Measurements from ENCODE around the gene INPP5A.
"Not testable (repeated sequence)": the region's sequence is repeated elsewhere in the genome, so short reads cannot be mapped to it uniquely, and the experiment has no call there.

The INPP5A gene

DNA sequence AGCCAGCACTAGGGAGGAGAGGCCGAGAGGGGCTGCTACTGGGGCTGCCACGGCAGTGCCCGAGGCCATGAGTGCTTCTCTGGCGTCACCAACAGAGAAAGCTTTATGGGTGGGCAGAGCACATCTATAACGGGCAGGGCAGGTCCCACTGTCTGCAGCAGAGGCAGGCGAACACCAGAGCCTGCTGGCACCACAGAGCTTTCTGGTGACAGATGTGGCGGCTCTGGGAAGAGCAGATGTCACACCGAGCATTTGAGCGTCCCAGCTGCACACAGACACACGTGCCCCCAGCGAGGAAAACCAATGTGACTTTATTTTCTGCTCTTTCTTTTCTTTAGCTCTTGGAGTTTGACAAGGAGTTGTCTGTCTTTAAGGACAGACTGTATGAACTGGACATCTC lies 227.8 kb downstream of the INPP5A start:
- Histone ChIP-seq H3K27ac (no peak overlapping the region), H3K36me3 (no peaks in the 10 kb centered on the region), H3K4me3 (ENCODE audit: low read depth, low read length) (no peak overlapping the region), H3K9me3 (ENCODE audit: severe bottlenecking) (peaks cover 2% of the 10 kb centered on the region), H3K27me3 (ENCODE audit: insufficient read depth, low read depth, severe bottlenecking) (no peaks in the 10 kb centered on the region)
- DNase-seq = no peak
- TF ChIP-seq, protein P1, sequence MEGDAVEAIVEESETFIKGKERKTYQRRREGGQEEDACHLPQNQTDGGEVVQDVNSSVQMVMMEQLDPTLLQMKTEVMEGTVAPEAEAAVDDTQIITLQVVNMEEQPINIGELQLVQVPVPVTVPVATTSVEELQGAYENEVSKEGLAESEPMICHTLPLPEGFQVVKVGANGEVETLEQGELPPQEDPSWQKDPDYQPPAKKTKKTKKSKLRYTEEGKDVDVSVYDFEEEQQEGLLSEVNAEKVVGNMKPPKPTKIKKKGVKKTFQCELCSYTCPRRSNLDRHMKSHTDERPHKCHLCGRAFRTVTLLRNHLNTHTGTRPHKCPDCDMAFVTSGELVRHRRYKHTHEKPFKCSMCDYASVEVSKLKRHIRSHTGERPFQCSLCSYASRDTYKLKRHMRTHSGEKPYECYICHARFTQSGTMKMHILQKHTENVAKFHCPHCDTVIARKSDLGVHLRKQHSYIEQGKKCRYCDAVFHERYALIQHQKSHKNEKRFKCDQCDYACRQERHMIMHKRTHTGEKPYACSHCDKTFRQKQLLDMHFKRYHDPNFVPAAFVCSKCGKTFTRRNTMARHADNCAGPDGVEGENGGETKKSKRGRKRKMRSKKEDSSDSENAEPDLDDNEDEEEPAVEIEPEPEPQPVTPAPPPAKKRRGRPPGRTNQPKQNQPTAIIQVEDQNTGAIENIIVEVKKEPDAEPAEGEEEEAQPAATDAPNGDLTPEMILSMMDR (IDR thresholded peaks at IDR 0.05; ENCODE audit: low read depth, low read length) = no peak

DNA sequence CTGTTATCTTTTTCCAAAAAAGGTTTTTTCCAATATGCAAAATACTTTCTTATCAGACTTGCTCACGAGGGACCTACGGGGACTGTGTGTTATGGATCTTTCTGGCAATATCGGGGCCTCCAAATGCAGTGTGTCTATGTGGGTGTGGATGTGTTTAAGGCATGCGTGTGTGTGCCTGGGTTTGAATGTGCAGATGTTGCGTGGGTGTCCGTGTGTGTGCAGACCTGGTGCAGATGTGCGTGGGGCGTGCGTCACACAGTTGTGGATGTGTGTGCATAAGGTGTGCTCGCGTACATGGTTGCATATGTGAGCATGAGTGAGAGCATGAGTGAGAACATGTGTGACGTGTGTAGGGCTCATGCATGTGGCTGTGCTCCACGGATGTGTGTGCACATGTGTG lies 228.7 kb downstream of the INPP5A start:
- Histone ChIP-seq H3K4me3 (ENCODE audit: low read depth, low read length) (no peak overlapping the region), H3K36me3 (no peaks in the 10 kb centered on the region), H3K27me3 (ENCODE audit: insufficient read depth, low read depth, severe bottlenecking) (no peaks in the 10 kb centered on the region), H3K27ac (no peak overlapping the region), H3K9me3 (ENCODE audit: severe bottlenecking) (peaks cover 2% of the 10 kb centered on the region)
- TF ChIP-seq, protein P1 (IDR thresholded peaks at IDR 0.05; ENCODE audit: low read depth, low read length) = no peak
- DNase-seq = no peak

DNA sequence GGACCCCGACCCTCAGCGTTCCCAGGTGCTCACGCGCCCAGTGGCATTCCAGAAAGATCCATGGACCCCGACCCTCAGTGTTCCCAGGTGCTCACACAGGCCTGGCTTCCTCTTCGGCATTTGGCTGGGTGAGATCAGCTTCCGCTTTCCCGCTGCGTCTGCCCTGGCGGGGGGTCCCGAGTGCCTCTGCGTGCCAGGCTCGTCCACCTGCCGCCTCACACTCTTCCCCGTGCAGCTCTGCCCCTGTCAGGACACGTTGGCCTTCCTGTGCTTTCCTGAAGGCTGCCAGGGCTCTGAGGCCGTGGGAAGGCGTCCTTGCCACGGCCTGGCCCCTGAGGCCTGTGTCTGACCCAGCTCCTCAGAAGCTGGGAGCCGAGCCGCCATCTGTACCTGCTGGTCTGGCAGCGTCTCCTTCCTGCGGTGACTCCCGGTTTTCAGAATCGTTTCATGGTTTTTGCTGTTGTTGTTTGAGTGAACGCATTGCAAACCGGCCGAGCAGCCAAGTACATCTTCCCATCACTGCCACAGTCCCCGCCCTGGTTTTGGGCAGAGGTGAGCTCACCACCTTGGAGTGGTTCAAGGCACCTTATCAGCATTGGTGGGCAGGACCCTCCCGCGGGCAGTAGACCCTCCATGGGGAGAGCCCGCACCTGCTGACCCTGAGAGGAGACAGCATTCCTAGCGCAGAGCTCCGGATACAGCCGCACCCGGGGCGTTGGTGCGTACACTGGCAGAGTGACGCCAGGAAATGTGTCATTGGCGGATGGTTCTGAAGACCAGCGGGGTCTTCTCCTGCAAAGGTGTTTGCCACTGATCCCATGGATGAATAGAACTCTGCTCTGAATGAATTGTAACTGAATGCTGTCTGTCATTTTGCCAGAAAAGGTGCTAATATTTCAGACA lies 231.0 kb downstream of the INPP5A start:
- Histone ChIP-seq H3K9me3 (ENCODE audit: severe bottlenecking) (no peaks in the 10 kb centered on the region), H3K27ac (no peak overlapping the region), H3K4me3 (ENCODE audit: low read depth, low read length) (no peak overlapping the region), H3K36me3 (no peaks in the 10 kb centered on the region), H3K27me3 (ENCODE audit: insufficient read depth, low read depth, severe bottlenecking) (no peaks in the 10 kb centered on the region)
- TF ChIP-seq, protein P1 (IDR thresholded peaks at IDR 0.05; ENCODE audit: low read depth, low read length) = no peak
- no peak for DNase-seq

DNA sequence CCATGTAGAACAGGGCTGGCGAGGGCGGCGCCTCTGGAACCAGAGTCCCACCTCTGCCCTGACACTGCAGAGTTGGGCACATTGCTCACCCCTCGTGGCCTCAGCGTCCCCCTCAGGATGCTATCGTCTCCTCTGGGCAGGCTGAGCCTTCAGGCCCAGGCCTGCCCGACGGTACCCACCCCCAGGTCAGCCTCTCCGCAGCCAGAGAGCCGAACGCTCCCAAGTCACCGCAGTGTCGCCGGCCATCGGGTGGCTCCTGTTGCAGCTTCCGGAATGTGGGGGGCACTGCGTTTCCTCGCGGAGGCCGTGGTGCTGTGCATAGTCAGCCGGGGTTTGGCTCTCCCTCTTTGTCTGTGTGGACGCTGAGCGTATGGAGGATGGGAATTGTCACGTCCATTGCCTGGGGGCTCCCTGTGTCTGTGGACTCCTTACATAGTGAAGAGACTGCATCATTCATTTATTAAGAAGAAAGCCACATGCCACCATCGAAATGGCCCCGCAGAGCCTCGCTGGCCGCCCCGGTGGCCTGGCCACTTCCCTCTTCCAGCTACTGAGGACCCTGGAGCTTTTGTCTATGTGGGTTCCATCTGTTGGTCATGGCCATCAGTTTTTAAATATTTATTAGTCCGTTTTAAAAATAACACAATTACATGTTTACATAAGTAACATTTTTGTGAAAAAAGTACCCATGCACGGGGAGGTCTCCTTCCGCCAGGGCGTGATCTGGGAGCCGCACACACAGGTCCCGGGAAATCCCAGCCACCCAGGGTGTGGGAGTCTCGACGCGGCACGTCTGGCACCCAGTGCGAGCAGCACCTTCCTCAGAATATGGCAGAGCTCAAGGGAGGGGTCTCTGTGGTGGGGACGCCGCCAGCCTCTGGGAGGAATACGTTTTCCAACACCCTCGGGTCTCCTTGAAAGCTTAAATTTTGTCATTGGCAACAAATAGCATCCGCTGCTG lies 232.8 kb downstream of the INPP5A start:
- Histone ChIP-seq H3K27me3 (ENCODE audit: insufficient read depth, low read depth, severe bottlenecking) (no peaks in the 10 kb centered on the region), H3K36me3 (no peaks in the 10 kb centered on the region), H3K4me3 (ENCODE audit: low read depth, low read length) (no peak overlapping the region), H3K27ac (no peak overlapping the region), H3K9me3 (ENCODE audit: severe bottlenecking) (no peaks in the 10 kb centered on the region)
- TF ChIP-seq, protein P1 (IDR thresholded peaks at IDR 0.05; ENCODE audit: low read depth, low read length) = no peak
- no peak for DNase-seq

DNA sequence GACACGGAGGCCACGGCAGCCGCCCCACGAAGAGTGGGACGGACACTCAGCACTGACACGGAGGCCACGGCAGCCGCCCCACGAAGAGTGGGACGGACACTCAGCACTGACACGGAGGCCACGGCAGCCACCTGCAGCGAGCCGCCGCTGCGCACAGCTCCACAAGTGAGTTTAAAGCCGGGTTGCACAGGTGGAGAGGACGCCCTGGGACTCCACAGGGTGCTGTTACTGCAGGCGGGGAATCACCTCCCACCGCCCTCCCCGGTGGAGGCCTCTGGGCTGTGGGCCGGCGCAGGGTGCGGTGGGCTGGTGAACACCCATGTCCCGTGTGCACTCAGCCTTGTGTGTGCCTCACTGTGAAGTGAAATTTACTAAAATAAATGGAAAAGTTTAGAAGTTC lies 235.2 kb downstream of the INPP5A start:
- not testable (repeated sequence) for H3K27ac ChIP-seq; H3K27me3 ChIP-seq (ENCODE audit: insufficient read depth, low read depth, severe bottlenecking); H3K4me3 ChIP-seq (ENCODE audit: low read depth, low read length); H3K9me3 ChIP-seq (ENCODE audit: severe bottlenecking); H3K36me3 ChIP-seq; DNase-seq

All from WERI-Rb-1 (cell line).